ENCODE measurements around the gene MYOT.
"Not testable (repeated sequence)": the region's sequence is repeated elsewhere in the genome, so short reads cannot be mapped to it uniquely, and the experiment has no call there.

MYOT gene

GRCh38 chr5:137867664-137868063, at the start of gene MYOT:
MYOT (plus strand) TSS chr5:137867860; CDS start chr5:137870652, 2,792 bp downstream.
- no peak for DNase-seq (ENCODE audit: low read depth)

- DNase-seq (ENCODE audit: low read depth), result no peak
Measured at GRCh38 chr5:137819766-137820165, 47.9 kb upstream of the MYOT start.

- peak; percentile 67 for DNase-seq (ENCODE audit: low read depth)
Measured at GRCh38 chr5:137822158-137822764, 45.4 kb upstream of the MYOT start.

- no peak for DNase-seq (ENCODE audit: low read depth)
Measured at GRCh38 chr5:137822984-137823383, 44.7 kb upstream of the MYOT start.

- DNase-seq (ENCODE audit: low read depth), result peak; percentile 55
Measured at GRCh38 chr5:137825165-137825564, 42.5 kb upstream of the MYOT start.

- DNase-seq (ENCODE audit: low read depth), result no peak
Measured at GRCh38 chr5:137826067-137826466, 41.6 kb upstream of the MYOT start.

- DNase-seq (ENCODE audit: low read depth), result no peak
Measured at GRCh38 chr5:137828180-137828579, 39.5 kb upstream of the MYOT start.

GRCh38 chr5:137828664-137829063, 39.0 kb upstream of the MYOT start:
- DNase-seq (ENCODE audit: low read depth), result no peak

GRCh38 chr5:137831105-137831504, 36.6 kb upstream of the MYOT start:
- DNase-seq (ENCODE audit: low read depth), result no peak

- no peak for DNase-seq (ENCODE audit: low read depth)
Measured at GRCh38 chr5:137831526-137831925, 36.1 kb upstream of the MYOT start.

GRCh38 chr5:137832416-137832815, 35.2 kb upstream of the MYOT start:
- DNase-seq (ENCODE audit: low read depth), result no peak

- DNase-seq (ENCODE audit: low read depth), result peak; percentile 82
Measured at GRCh38 chr5:137833463-137833862, 34.2 kb upstream of the MYOT start.

- DNase-seq (ENCODE audit: low read depth), result no peak
Measured at GRCh38 chr5:137834498-137835049, 33.1 kb upstream of the MYOT start.

GRCh38 chr5:137836298-137836697, 31.4 kb upstream of the MYOT start:
- no peak for DNase-seq (ENCODE audit: low read depth)

GRCh38 chr5:137836997-137837396, 30.7 kb upstream of the MYOT start:
- no peak for DNase-seq (ENCODE audit: low read depth)

- no peak for DNase-seq (ENCODE audit: low read depth)
Measured at GRCh38 chr5:137837491-137838394, 29.9 kb upstream of the MYOT start.

- no peak for DNase-seq (ENCODE audit: low read depth)
Measured at GRCh38 chr5:137838976-137839375, 28.7 kb upstream of the MYOT start.

- no peak for DNase-seq (ENCODE audit: low read depth)
Measured at GRCh38 chr5:137842296-137842695, 25.4 kb upstream of the MYOT start.

GRCh38 chr5:137843676-137844299, 23.9 kb upstream of the MYOT start:
- DNase-seq (ENCODE audit: low read depth), result no peak

- DNase-seq (ENCODE audit: low read depth), result no peak
Measured at GRCh38 chr5:137845472-137845871, 22.2 kb upstream of the MYOT start.

- no peak for DNase-seq (ENCODE audit: low read depth)
Measured at GRCh38 chr5:137847687-137848086, 20.0 kb upstream of the MYOT start.

GRCh38 chr5:137853165-137853564, 14.5 kb upstream of the MYOT start:
- DNase-seq (ENCODE audit: low read depth), result not testable (repeated sequence)

- no peak for DNase-seq (ENCODE audit: low read depth)
Measured at GRCh38 chr5:137856201-137856600, 11.5 kb upstream of the MYOT start.
